ENCODE results near the gene CNKSR3.

The CNKSR3 gene

GRCh38 chr6:154377726-154378125, 132.8 kb downstream of the CNKSR3 start:
- no peak for DNase-seq

GRCh38 chr6:154373971-154374370, 136.5 kb downstream of the CNKSR3 start:
- no peak for DNase-seq

- no peak for DNase-seq
These were observed 139.2 kb downstream of the CNKSR3 start for GRCh38 chr6:154371281-154371680.

- DNase-seq, result no peak
These were observed 139.9 kb downstream of the CNKSR3 start for GRCh38 chr6:154370545-154370944.

GRCh38 chr6:154367839-154368695, 142.4 kb downstream of the CNKSR3 start:
- no peak for DNase-seq

- DNase-seq, result no peak
These were observed 143.1 kb downstream of the CNKSR3 start for GRCh38 chr6:154367336-154367735.

- no peak for DNase-seq
These were observed 146.7 kb downstream of the CNKSR3 start for GRCh38 chr6:154363821-154364220.

GRCh38 chr6:154361476-154361875, 149.0 kb downstream of the CNKSR3 start:
- DNase-seq, result no peak

GRCh38 chr6:154360476-154360875, 150.0 kb downstream of the CNKSR3 start:
- no peak for DNase-seq

- DNase-seq, result no peak
These were observed 150.8 kb downstream of the CNKSR3 start for GRCh38 chr6:154359679-154360078.

GRCh38 chr6:154359161-154359574, 151.3 kb downstream of the CNKSR3 start:
- DNase-seq, result peak; percentile 45

- no peak for DNase-seq
These were observed 152.4 kb downstream of the CNKSR3 start for GRCh38 chr6:154358019-154358545.

- DNase-seq, result no peak
These were observed 153.8 kb downstream of the CNKSR3 start, which contains the start of gene IPCEF1 for GRCh38 chr6:154356690-154357089. Gene IPCEF1 (minus strand): TSS chr6:154356803. CDS start chr6:154265947, 90,856 bp downstream.

- DNase-seq, result no peak
These were observed 154.4 kb downstream of the CNKSR3 start for GRCh38 chr6:154356113-154356512.

- no peak for DNase-seq
These were observed 156.2 kb downstream of the CNKSR3 start for GRCh38 chr6:154354265-154354777.

GRCh38 chr6:154353626-154354025, 156.9 kb downstream of the CNKSR3 start:
- DNase-seq, result no peak

GRCh38 chr6:154352898-154353585, 157.4 kb downstream of the CNKSR3 start:
- no peak for DNase-seq

GRCh38 chr6:154350293-154350692, 160.2 kb downstream of the CNKSR3 start:
- DNase-seq, result no peak

- DNase-seq, result no peak
These were observed 162.5 kb downstream of the CNKSR3 start for GRCh38 chr6:154347981-154348380.

GRCh38 chr6:154345811-154346210, 164.7 kb downstream of the CNKSR3 start:
- DNase-seq, result no peak

- no peak for DNase-seq
These were observed 166.8 kb downstream of the CNKSR3 start for GRCh38 chr6:154343473-154344308.

- no peak for DNase-seq
These were observed 168.6 kb downstream of the CNKSR3 start for GRCh38 chr6:154341871-154342270.

- DNase-seq, result no peak
These were observed 169.1 kb downstream of the CNKSR3 start for GRCh38 chr6:154341336-154341735.
